ENCODE results near the gene AHNAK. TPM values are rescaled to one million over a fixed set of nuclear protein-coding genes. Genes with fewer than 3 reads are reported as not detected.

Gene AHNAK
- total RNA-seq, 1 donor from 2014 or later, result 226 TPM

DNA sequence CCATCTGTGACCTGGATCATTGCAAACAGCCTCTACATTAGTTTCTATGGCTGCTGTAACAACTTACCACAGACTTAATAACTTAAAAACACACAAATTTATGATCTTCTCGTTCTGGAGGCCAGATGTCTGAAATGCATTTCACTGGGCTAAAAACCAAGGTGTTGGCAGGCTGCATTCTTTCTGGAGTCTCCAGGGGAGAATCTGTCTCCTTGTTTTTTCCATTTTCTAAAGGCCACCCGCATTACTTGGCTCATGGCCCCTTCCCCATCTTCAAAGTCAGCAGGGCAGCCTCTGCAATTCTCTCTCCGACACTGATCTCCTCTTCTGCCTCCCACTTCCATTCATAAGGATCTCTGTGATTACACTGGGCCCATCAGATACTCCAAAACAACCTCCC, 116.2 kb downstream of the AHNAK start:
- Histone ChIP-seq H3K36me3 (ENCODE audit: control insufficient read depth, insufficient read depth, low read length) (no peaks in the 10 kb centered on the region), H3K27me3 (ENCODE audit: control insufficient read depth, insufficient read depth, low read length) (no peaks in the 10 kb centered on the region), H3K4me3 (ENCODE audit: low read depth, low read length) (no peak overlapping the region)
- TF ChIP-seq, protein P1, sequence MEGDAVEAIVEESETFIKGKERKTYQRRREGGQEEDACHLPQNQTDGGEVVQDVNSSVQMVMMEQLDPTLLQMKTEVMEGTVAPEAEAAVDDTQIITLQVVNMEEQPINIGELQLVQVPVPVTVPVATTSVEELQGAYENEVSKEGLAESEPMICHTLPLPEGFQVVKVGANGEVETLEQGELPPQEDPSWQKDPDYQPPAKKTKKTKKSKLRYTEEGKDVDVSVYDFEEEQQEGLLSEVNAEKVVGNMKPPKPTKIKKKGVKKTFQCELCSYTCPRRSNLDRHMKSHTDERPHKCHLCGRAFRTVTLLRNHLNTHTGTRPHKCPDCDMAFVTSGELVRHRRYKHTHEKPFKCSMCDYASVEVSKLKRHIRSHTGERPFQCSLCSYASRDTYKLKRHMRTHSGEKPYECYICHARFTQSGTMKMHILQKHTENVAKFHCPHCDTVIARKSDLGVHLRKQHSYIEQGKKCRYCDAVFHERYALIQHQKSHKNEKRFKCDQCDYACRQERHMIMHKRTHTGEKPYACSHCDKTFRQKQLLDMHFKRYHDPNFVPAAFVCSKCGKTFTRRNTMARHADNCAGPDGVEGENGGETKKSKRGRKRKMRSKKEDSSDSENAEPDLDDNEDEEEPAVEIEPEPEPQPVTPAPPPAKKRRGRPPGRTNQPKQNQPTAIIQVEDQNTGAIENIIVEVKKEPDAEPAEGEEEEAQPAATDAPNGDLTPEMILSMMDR (IDR thresholded peaks at IDR 0.05; ENCODE audit: insufficient read depth, low read length, poor library complexity, severe bottlenecking), result no peak
- no peak for DNase-seq (ENCODE audit: low read depth)

DNA sequence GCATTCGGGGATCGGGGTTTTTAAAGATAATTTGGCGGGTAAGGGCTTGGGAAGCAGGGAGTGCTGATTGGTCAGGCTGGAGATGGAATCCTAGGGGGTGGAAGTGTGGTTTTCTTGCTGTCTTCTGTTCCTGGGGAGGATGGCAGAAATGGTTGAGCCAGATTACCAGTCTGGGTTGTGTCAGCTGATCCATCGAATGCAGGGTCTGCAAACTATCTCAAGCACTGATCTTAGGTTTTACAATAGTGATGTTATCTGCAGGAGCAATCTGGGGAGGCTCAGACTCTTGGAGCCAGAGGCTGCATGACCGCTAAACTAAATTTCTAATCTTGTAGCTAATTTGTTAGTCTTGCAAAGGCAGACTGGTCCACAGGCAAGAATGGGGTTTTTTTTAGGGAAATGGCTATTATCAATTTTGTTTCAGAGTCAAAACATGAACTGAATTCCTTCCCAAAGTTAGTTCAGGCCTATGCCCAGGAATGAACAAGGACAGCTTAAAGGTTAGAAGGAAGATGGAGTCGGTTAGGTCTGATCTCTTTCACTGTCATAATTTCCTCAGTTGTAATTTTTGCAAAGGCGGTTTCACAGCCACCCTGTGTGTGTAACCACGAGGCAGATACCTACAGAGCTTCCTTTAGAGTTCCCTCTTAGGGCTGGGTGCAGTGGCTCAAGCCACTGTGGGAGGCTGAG, 117.6 kb downstream of the AHNAK start:
- no peaks in the 10 kb centered on the region for H3K27me3 ChIP-seq (ENCODE audit: control insufficient read depth, insufficient read depth, low read length)
- TF ChIP-seq, protein P1 (IDR thresholded peaks at IDR 0.05; ENCODE audit: insufficient read depth, low read length, poor library complexity, severe bottlenecking), result no peak
- H3K4me3 ChIP-seq (ENCODE audit: low read depth, low read length), result no peak overlapping the region
- no peak for DNase-seq (ENCODE audit: low read depth)
- H3K36me3 ChIP-seq (ENCODE audit: control insufficient read depth, insufficient read depth, low read length), result no peaks in the 10 kb centered on the region

DNA sequence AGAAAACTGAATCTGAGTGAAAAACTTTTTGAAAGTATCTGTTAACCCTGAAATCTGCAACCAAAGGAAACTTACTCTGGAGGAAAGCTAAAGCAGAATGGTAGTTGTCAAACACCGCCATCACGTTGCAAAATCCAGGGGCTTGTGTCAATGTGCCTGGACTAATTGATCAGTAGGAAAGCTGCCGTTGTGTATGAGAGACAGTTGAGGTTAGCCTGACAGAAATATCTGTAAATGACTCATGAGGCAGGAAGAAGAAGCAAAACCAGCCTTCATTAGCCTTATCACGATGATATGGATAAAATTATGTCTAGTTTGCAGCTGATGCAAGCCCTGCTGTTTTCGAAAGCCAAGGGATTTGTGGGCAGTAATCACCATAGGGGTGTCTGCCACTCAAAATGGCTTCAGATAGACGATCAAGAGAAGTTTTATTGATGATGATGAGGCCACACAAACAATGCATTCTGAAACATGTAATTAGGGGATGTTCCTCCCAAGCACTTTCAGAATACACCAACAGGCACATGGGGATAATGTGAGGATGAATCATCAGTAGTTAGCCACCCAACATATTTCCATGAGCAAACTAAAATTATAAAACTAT, 118.9 kb downstream of the AHNAK start:
- no peak for DNase-seq (ENCODE audit: low read depth)
- Histone ChIP-seq H3K36me3 (ENCODE audit: control insufficient read depth, insufficient read depth, low read length) (no peaks in the 10 kb centered on the region), H3K27me3 (ENCODE audit: control insufficient read depth, insufficient read depth, low read length) (no peaks in the 10 kb centered on the region), H3K4me3 (ENCODE audit: low read depth, low read length) (no peak overlapping the region)
- TF ChIP-seq, protein P1 (IDR thresholded peaks at IDR 0.05; ENCODE audit: insufficient read depth, low read length, poor library complexity, severe bottlenecking), result no peak

DNA sequence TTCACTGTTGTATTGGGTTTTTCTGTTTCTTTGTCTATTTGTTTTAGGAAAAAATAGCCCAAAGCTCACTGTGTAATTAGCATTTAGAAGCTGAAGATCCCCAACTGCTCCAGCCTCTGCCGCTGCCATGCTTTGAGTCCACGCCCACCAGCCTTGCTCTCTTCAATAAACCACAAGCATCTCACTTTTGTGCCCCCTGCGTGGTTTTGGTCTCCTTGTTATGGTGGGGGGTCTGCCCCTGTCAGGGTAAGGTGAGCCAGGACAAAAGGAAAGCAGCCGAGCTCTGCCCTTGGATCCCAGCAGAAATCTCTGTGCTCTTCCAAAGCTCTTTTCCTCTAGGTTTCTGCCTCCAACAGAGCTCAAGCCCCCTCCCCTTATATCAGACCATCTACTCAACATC, 123.6 kb downstream of the AHNAK start:
- DNase-seq (ENCODE audit: low read depth), result no peak
- Histone ChIP-seq H3K36me3 (ENCODE audit: control insufficient read depth, insufficient read depth, low read length) (no peaks in the 10 kb centered on the region), H3K27me3 (ENCODE audit: control insufficient read depth, insufficient read depth, low read length) (no peaks in the 10 kb centered on the region), H3K4me3 (ENCODE audit: low read depth, low read length) (no peak overlapping the region)
- TF ChIP-seq, protein P1 (IDR thresholded peaks at IDR 0.05; ENCODE audit: insufficient read depth, low read length, poor library complexity, severe bottlenecking), result no peak

DNA sequence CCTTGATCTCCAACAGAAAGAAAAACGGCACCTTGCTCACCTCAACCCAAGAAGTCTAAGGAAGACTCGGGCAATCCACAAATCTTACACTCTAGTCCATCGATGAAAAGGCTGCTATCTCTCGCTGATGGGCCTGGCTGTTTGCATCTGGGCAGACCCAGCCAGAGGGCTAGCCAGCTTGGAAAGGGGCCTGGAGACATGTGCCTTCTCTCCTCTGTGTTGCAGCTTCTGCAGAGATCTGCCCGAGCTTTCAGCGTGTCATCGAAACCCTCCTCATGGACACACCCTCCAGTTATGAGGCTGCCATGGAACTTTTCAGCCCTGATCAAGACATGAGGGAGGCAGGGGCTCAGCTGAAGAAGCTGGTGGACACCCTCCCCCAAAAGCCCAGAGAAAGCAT, 124.6 kb downstream of the AHNAK start:
- TF ChIP-seq, protein P1 (IDR thresholded peaks at IDR 0.05; ENCODE audit: insufficient read depth, low read length, poor library complexity, severe bottlenecking), result no peak
- no peaks in the 10 kb centered on the region for H3K27me3 ChIP-seq (ENCODE audit: control insufficient read depth, insufficient read depth, low read length)
- no peak overlapping the region for H3K4me3 ChIP-seq (ENCODE audit: low read depth, low read length)
- DNase-seq (ENCODE audit: low read depth), result no peak
- H3K36me3 ChIP-seq (ENCODE audit: control insufficient read depth, insufficient read depth, low read length), result no peaks in the 10 kb centered on the region

DNA sequence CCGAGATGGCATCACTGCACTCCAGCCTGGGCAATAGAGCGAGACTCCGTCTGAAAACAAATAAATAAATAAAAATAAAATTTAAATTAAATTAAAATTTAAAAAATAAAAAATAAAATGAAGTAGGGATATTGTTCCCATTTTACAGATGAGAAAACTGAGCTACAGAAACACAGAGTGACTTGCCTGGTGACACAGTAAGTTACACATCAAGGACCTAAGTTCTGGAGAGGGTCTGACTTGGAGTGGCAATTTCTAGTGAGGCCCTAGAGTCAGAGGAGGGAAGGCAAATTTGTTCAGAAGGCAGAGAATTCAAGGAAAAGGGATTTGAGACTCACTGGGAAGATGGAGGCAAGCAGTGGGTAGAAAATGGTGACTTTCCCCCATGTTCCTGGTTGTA, 125.7 kb downstream of the AHNAK start:
- H3K36me3 ChIP-seq (ENCODE audit: control insufficient read depth, insufficient read depth, low read length), result no peaks in the 10 kb centered on the region
- DNase-seq (ENCODE audit: low read depth), result no peak
- TF ChIP-seq, protein P1 (IDR thresholded peaks at IDR 0.05; ENCODE audit: insufficient read depth, low read length, poor library complexity, severe bottlenecking), result no peak
- H3K27me3 ChIP-seq (ENCODE audit: control insufficient read depth, insufficient read depth, low read length), result no peaks in the 10 kb centered on the region
- H3K4me3 ChIP-seq (ENCODE audit: low read depth, low read length), result no peak overlapping the region

Measured in kidney epithelial cell (primary cell).